ENCODE measurements around the gene FMN1.

FMN1 gene

GRCh38 chr15:33194704-33195670, at the start of gene FMN1:
Gene FMN1, minus strand, starts transcription at chr15:33194714. Its CDS starts 39,800 bp downstream, at chr15:33154914.
- DNase-seq = no peak

DNA sequence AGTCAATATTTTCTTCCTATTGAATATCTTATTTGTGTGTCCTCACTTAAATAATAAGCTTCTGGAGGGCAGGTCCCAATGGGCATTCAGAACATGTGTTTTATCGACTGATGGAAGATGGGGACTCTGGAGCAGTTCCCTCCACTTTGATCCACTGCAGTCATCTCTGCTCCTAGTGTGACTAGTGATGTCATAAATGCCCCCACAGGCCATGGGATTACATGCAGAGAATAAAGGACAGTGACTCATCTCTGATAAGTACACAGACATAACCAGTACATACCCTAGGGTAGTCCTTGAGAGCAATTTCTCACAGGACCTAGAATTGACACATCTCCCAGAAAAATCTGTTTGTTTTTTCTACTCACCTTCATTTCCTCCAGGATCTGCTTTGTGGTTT, 49.4 kb upstream of the FMN1 start:
- DNase-seq = no peak

DNA sequence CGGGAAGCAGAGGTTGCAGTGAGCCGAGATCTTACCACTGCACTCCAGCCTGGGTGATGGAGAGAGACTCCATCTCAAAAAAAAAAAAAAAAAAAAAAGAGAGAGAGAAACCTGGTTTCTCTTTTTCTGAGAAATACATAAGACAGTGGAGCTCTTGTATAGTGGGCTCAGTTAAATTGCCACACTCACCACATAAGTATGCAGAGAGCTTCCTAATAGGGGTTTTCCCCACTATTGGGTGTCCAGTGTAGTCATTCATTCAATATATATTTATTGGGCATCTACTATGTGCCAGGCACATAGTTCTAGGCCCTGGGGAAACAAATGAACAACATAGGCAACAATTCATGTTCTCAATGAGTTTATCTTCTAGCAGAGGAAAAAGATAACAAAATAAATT, 48.9 kb upstream of the FMN1 start:
- DNase-seq = no peak

GRCh38 chr15:33242669-33243191, 48.2 kb upstream of the FMN1 start:
- peak in 1 of 2 experiments; percentile 15 for DNase-seq

DNA sequence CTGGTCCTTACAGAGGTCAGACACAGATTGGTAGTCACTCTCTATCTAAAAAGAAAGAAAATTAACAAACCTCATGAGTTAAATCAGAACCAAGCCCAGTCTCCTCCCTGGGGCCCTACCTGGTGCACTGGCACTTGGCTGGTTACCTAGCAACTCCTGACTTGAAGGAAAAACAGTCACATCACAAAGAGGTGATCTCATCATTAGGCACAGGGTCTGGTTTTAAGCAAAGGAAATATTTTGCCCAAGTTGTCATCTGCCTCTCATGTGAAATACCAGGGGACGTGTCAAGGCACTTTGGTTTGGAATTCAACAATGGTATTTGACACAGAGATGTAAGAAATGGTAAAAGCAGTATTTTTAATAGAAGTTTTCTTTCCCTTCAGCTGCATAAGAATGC, 47.7 kb upstream of the FMN1 start:
- DNase-seq = no peak

- no peak for DNase-seq
Observed at GRCh38 chr15:33236841-33237509, 42.5 kb upstream of the FMN1 start.

DNA sequence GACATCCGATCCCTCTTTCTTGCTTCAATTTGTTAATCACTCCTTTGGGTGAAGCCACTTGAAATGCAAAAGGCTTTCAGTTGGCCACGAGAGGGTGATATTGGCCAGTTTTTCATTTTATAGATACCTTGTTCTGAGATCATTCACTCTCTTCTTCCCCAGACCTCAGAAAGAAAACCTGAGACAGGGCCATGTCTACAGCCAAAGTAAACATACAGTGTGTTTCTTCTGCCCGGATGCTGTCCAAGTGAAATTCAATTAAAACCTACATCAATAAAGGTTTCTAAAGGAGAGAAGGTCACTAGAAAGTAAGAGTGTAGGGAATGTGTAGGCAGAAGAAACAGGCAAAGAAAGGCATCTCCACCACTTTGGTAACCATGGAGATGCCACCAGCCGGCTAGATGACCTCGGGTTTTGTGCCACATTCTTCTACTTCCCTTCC, 39.5 kb upstream of the FMN1 start:
- peak in 1 of 2 experiments; percentile 5 for DNase-seq

DNA sequence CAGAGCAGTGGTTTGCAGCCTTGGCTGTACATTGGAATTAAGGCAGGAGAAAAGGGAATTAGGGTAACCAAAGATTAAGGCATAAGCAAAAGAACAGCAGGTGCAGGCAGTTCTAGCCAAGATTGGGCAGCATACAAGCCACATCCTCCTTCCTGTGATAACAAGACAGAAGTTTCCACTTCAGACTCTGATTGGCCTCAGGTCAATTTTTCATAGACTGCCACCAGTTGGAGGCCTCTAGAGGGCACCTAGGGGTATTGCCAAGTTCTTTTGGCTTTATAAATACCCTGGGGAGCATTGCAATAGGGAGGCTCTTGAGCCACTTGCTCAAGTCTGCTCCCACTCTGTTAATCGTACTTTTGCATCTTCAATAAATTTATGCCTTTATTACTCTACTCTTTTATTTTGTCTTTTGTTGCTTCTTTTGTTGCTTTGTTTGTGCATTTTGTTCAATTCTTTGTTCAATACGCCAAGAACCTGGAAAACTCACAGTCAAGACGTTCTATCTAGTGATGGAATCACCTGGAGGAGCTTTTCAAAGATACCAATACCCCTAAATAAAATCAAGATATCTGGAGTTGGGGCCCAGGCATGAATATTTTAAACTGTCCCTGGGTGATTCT, 32.2 kb upstream of the FMN1 start:
- peak; percentile 17 to 53 for DNase-seq

- no peak for DNase-seq
Observed at GRCh38 chr15:33218071-33218491, 23.6 kb upstream of the FMN1 start.

DNA sequence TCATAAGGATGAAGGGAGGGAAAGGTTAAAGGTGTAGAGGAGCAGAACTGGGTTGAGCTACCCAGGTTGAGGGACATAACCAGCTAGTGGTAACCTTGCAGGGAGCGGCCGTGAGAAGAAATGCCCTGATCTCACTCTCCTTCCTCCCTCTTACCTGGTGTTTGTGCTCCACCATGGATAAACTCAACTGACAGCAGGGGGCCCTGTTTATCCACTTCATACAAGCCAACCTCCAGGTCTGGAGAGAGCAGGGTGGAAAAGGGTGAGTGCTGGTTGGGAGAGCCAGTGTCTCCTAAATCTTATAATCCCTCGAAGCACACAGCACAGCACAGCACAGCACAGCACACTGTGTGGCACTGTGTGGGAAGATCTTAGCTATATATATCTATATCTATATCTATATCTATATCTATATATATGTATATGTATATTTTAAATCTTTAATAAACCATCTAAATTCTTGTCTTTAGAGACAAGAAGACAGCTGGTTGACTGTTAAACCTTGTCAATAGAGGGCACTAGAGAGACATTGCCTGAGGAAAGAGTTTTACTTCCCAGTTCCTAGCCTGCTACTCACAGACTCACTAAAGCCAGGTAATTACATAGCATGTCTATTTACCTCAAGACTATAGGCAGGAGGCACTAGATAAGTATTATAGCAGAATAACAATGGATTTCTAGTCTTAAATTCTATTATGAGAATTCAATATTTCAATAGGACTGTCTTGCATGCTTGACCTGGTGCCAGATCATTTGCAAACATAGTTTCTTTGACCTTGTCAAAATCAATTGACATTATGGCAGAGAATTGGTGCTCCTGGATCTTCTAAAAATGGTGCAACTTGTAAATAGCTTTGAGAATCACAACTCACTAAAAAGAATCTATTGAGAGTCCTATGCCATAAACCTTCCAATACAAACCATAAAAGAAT, 21.7 kb upstream of the FMN1 start:
- peak; percentile 33 to 41 for DNase-seq

DNA sequence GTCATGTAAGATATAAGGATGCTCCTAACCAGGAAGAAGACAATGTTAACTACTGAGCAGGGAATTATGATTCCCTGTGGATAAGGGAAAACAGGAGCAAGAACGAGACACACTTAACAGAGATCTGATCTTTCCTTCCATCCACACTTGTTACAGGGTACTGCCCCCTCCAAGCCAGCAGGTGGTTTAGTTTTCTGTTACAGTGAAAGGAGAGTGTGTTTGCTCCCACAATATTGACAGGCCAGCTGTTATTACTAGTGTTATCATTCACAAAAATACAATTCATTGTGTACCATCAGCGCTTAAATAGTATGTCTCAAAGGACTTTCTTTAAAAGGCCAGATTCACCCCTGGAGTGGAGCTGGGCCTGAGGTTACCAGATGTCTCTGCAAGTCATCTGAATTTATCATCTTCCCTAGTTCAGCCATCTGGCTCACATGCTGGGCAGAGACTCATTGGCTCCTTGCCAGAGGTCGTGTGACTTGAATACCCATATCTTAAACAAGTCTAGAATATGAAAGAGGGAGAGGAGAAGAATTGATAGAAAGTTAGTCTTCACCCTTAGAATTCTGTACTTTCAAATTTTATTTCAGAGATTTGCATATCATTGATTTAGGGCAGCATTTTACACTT, 16.8 kb upstream of the FMN1 start:
- no peak for DNase-seq

DNA sequence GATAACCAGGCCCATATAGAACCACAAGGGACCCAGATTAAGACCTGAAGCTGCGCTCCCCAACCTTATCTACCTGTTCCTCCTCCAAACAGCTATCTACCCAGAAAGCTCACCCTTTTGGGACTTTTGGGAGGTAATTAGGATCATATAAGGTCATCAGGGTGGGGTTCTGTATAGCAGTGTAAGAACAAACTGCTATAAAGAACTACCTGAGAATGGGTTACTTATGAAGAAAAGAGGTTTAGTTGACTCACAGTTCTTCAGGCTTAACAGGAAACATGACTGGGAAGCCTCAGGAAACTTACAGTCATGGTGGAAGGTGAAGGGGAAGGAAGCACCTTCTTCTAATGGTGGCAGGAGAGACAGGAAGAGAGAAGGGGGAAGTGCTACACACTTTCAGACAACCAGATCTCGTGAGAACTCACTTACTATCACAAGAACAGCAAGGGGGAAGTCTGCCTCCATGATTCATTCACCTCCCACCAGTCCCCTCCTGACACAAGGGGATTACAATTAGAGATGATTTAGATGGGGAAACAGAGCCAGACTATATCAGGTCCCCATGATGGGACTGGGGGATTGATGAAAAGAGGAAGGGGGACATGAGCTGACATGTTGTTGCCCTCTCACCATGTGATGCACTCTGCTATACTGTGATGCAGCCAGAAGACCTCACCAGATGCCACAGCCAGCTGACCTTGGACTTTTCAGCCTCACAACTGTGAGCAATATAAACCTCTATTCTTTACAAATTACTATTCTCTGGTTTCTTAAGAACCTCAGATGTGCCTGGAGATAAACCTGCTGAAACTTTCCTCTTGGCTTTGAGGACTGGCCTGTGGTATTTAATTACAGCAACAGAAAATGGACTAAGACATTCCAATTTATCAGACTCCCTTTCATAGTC, 15.3 kb upstream of the FMN1 start:
- DNase-seq = no peak

DNA sequence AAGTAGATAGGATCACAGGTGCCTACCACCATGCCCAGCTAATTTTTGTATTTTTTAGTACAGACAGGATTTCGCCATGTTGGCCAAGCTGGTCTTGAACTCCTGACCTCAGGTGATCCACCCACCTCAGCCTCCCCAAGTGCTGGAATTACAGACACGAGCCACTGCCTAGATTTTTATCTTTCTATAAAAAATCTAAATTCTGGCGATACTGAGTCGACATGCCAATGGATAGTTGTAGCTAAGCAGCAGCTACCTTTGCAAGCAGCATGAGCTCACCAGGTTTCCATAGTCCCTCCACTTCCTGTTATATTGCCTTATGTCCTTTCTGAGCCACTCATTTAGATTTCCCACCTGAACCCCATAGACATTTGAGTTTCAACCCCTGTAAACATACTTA, 13.1 kb upstream of the FMN1 start:
- DNase-seq = no peak

- DNase-seq = no peak
Observed at GRCh38 chr15:33206366-33206765, 11.9 kb upstream of the FMN1 start.

DNA sequence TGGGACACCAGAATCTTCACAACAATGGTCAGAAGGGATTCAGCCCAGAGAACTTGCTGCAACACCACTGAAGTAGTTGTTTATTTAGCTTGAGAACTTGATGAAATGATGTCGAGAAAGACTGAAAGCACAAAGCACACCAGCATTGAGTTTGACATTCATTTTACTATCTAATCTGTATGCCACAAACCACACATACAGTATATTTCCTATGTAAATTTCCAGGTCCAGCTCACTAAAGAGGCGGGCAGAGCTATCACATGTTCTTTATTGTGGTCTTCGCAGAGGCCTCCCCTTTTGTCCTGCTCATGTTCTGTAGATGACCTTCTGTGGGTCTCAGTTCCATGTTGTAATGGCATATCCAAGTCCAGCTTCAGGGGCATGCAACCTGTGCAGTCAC, 10.4 kb upstream of the FMN1 start:
- no peak for DNase-seq

GRCh38 chr15:33204087-33204486, 9.6 kb upstream of the FMN1 start:
- no peak for DNase-seq

DNA sequence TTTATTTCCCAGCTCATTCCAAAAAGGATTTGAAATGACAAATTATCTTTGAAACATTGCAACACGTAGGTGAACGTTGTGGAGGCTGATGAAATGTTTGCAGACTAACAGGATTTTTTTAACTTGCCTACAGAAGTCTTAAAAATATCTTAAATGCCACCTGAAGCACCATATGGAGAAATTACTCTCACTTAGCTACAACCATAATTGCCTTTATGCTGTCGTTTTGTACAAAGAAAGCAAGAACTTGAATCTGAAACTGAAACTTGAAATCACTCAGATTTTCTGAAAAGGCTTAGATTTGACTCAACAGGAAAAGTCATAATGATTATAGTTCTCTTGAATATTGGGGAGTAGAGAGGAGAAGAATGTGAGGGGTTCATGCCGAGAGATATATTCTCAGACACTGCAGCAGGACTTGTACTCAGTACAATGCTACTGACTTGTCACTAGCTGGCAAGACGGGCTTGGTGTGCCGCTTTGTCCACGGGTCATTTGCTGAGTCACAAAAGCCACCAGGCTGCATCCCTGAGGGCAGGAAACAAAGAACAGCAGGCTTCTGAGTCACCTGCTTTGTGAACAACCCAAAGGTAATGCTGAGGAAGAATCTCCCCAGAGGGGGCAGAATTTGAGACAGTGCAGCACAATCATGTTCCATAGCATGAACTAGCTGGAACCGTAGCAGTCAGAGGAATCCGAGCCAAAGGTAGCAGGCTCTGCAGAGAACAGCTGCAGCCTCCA, 7.1 kb upstream of the FMN1 start:
- DNase-seq = peak; percentile 17 to 27

GRCh38 chr15:33200903-33201302, 6.4 kb upstream of the FMN1 start:
- DNase-seq = no peak

DNA sequence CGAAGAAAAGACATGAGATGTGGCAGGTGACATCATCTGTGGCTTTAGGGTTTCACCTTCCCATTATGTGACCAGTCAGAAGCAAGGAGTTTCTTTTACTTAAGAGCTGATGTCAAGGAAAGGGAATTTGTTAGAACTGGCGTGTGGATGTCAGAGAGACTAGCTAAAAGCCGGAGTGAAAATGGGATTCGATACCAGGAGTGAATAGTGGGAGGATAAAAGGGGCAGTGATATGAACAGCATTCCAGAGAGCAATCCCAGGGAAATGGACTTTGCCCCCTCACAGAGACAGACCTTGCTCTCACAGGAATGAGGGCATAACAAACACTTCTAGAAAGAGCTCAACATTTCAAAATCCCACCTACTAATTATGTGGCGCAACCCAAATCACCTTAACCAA, 5.9 kb upstream of the FMN1 start:
- no peak for DNase-seq

GRCh38 chr15:33198541-33198940, 4.0 kb upstream of the FMN1 start:
- DNase-seq = no peak
